GM21529 (cell line): Measurements from ENCODE around the gene RNF10.
"Not testable (repeated sequence)": the region's sequence is repeated elsewhere in the genome, so short reads cannot be mapped to it uniquely, and the experiment has no call there.

Experiments
- ATAC-seq: cut with Tn5 transposase; IDR thresholded peaks from one replicate; pipeline ENCODE4 v1.9.1; 2021; ENCODE audit not compliant: unreplicated experiment

The RNF10 gene

DNA sequence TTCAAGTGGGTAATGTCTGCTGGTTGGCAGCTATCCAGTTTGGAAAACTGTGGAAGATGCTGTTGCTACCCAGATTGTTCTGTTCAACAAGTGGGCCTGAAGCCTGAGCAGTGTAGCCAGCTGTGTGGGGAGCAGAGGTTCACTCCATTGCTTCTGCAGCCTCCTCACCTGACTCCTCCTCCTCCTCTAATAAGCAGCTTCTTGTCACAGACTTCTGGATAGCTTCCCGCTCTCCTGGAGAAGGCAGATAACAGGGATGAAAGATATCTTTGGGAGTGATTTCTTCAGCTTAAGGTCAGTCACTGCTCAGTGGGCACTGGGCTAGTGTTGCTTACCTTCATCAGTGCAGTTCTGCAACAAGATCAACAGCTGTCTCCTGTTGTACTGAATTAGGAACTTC is 45.0 kb downstream of the RNF10 start:
- ATAC-seq: no peak

DNA sequence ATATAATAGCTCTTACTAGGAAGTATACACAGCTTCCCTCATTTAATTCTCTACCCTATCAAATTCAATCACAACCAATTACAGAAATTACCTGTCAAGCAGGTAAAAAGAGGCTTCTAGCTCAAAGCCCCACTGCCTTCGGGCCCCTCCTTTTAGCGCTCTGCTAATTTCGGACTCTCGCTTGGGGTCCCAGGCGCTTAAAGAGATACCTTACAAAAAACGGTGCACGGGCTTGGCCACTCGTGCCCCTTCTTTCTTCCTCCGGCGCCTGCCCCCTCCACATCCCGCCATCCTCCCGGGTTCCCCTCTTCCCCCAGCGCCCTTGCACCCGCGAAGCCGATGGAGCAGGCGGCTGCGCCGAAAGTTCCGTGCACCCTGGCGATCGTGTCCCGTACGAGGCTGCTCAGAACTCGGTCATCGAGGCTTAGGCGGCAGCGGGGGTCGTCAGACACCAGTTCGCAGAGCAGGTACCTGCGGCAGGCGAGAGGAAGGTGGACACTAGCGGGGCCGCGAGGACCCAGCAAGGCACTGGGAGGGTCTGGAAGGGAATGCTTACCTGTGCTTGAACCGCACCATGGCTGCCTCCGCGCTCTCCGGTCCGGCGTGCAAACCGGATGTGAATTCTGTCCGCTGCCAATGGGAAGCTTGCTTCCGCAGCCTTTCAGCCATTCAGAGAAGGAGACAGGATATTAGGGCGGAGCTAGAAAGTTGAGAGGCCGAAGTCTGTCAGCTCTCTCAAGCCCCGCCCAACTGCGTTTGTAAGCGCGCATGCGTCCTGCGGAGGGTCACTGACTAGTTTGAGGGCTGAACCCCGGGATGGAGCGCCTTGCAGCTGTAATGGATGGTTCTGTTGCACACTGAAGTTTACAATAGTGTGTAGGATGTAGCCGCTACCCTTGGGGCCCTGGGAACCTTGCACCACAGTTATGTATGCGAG is 46.9 kb downstream of the RNF10 start, which contains the start of gene POP5:
Gene POP5 (minus strand): TSS at position 616 of the 937 bp plus-strand sequence. CDS start 40 bp downstream, at position 576.
- peak; percentile 93 for ATAC-seq

DNA sequence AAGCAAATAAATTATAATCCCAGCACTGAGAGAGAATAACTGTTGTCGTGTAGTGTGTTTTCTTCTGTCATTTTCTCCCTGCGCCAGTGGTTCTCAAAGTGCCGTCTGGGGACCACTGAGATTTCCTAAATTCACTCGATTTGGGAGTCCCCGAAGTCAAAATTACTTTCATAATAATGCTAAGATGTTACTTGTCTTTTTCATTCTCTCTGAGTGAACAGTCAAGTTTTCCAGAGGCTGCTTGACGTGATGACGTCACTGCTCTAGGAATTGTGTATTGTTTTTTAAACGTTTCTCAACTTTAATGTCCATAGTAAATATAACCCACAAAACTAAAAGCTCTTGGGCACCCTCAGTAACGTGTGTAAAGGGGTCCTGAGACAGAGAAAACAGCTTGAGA is 47.8 kb downstream of the RNF10 start:
- no peak for ATAC-seq

DNA sequence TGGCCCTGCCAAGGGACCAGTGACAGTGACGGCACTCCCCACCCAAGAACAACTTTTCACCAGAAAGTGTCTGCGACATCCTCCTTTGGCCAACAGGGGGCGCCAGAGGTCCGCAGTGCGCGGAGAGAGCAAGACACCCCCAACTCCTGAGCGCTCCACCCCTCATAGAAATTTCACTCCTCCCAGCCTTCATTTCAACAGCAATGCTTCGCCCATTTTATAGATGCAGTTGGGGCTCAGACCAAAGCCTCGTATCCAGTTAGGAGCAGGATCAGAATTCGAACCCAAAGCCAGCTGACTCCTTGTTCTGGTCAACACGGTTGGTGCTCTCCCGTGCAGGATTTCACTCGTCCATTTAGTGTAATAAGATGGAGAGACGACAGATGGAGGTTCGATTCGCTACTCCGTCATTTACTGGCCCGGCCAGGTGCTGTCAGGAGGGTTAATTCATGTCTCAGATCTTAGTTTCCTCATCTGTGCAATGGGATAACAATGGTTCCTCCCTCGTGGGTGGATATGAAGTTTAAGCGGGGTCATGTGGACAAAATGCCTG is 49.4 kb downstream of the RNF10 start:
- no peak for ATAC-seq

DNA sequence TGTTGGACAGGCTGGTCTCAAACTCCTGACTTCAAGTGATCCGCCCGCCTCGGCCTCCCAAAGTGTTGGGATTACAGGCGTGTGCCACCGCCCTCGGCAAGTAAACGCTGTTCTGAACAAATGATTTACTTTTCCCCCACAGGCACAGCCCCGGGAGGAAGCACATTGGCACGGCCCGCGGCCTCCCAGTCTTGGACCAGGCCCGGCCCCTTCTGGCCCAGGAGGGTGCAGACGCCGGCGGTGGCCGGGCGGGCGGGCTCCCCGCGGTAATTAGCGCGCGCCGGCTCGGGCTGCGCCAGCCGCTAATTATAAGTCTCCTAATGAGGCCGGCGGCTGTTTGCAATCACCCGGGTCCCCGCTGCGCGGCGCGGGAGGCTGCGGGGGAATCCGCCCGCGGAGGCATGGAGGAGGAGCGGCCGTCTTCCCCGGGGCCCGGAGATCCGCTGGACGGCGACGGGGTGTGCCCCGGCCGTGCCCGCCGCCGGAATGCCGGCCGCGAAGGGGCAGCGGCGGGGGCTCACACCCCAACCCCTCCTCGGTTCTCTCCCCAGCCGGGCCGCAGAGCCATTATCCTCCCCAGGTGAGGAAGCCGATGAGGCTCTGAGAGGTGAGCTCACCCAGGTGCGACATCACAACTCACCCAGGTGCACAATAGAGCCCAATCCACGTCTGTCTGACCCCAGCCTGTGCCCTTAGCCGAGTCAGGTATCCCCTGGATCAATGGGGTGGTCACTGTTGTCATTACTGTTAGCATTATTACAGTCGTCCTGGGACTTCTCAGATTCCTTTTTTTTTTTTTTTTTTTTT is 50.4 kb downstream of the RNF10 start:
- no peak for ATAC-seq

DNA sequence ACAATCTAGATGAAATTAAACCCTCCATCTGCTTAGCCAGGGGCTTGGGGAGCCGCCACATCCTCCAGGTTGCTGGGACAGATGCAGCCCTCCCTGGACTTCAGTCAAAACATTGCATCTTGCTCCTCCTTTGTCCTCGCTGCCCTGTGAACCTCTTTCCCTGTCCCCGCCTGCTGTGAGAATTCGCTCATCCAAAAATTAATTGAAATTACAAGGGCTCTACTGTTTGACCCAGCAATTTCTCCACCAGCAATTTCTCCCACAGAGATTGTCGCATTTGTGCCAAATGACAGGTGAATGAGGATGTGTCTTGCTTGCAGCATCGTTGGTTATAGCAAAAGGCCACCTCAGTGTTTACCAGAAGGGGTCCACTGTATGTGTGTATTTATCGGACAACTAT is 52.0 kb downstream of the RNF10 start:
- ATAC-seq: no peak

DNA sequence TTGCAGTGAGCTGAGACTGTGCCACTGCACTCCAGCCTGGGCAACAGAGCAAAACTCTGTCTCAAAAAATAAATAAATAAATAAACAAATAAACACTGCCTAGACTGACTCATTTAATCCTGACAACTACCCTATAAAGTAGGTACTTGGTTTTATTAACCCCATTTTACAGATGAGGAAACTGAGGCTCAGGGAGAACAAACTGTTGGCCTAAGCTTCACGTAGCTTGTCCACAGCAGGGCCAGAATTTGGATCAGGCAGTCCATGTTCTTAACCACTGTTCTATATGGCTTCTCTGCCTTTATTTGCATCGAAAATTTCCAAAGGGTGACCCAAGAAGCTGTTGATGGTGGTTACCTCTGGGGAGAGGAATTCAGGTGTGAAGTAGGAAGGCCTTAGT is 52.7 kb downstream of the RNF10 start:
- ATAC-seq: no peak

DNA sequence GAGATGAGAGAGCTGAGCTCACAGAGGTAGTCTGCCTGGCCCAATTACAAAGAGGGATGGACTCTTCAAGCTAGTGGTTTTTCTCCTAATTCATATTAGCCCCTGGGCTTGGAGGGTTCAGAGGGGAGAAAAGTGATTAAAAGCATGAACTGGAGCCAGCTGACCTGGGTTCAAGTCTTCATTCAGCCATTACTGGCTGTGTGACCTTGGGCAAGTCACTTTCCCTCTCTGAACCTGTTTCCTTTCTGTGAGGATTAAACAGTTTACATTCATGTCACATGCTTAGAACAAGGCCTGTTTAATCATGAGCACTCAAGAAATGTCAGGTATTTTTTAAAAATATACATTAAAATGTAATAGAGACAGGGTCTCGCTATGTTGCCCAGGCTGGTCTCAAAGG is 54.2 kb downstream of the RNF10 start:
- ATAC-seq: no peak

DNA sequence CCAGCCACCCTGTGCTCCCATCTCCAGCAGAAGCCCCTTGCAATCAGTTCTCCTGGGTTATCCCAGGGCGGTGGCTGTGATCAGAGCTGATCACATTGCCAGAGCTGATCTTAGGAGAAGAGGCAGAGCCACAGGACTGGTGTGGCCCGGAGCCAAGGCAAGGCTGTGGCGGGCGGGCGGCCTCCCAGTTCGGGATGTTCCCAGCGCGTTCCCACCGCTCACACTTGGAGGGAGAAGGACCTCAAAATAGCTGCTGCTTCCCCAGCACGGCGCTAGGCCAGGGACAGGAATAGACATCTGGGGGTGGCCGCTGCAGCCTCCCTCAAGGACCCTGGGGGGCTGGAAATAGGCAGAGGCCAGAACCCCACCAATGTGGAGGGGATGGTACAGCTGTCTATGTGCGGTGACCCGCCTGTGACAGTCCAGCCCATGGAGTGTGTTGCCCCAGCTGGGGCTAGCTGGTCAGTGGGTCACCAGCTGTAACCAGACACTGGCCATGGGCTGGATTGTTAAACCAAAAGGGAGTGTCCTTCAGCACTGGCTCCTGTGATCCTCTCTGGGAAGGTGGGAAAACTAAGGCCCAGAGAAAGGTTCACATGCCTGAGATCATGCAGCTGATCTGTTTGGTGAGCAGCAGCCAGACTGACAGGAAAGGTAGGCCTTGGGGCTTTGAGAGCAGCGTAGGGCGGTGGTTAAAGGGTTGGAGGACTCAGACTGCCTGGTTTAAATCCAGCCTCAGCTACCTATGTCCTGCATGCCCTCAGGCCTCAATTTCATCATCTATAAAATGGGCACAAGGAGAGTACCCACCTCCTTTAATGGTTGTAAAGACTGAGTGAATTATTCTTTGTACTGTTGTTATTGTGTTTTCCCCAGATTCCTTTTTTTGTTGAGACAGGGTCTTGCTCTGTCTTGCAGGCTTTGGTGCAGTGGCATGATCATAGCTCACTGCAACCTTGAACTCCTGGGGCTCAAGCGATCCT is 55.1 kb downstream of the RNF10 start:
- no peak for ATAC-seq

DNA sequence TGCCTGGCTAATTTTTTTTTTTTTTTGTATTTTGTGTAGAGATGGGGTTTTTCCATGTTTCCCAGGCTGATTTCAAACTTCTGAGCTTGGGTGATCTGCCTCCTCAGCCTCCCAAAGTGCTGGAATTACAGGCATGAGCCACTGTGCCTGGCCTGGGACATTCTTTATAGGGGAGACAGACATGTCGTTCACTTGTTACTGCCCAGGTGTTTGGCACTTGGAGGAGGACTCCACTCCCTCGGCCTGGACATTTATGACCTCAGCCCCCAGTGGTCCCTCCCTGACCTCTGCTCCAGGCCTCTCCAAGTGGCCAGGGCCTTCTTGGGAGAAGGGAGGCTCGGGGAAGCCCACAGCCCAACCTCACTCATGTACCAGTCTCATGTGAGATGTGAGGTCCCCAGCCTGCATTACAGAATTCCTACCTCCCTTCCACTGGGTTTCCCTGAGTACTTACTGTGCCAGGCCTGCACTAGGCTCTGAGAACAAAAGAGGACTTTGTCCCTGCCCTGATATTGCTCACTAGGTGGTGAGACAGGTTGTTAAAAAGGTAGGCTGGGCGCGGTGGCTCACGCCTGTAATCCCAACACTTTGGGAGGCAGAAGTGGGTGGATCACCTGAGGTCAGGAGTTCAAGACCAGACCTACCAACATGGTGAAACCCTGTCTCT is 56.7 kb downstream of the RNF10 start:
- no peak for ATAC-seq

DNA sequence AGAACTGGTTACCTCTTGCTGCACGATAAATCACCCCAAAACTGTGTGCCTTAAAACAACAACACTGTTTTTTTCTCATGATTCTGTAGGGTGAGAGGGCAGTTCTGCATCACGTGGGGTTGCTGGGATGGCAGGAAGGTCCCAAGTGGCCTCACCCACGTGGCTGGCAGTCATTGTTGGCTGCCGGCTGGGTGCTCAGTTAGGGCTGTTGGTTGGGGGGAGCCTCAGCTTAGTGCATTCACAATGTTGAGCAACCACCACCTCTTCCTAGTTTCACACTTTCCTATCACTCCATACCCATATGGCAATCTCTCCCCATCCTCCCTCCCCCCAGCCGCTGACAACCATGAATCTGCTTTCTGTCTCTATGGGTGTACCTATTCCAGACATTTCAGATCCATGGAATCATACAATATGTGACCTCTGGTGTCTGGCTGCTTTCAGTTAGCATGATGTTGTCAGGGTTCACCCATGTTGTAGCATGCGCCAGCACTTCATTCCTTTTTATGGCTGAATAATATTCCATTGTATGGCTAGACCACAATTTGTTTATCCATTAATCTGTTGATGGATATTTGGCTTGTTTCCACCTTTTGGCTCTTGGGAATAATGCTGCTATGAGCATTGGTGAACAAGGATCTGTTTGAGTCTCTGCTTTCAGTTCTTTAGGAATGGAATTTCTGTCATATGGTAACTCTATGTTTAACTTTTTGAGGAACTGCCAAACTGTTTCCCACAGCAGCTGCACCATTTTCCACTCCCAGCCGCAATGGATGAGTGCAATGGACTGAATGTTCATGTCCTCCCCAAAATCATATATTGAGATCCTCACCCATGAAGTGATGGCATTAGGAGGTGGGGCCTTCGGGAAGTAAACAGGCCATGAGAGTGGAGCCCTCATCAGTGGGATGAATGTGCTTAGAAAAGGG is 58.2 kb downstream of the RNF10 start:
- ATAC-seq: no peak

DNA sequence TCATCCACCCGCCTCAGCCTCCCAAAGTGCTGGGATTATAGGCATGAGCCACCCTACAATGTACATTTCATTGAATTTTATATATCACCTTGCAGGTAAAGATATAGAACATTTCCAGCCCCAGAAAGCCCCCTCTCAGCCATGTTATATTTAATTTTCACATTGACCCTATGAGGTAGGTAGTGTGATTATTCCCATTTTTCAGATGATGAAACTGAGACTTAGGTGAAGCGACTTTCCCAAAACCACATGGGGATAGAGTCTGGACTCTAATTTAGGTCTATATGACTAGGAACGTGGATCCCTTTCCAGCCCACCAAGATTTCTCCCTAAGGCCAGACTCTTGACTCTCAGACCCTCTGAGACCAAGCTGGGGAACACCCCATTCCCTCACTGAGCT is 62.7 kb downstream of the RNF10 start:
- ATAC-seq: no peak

DNA sequence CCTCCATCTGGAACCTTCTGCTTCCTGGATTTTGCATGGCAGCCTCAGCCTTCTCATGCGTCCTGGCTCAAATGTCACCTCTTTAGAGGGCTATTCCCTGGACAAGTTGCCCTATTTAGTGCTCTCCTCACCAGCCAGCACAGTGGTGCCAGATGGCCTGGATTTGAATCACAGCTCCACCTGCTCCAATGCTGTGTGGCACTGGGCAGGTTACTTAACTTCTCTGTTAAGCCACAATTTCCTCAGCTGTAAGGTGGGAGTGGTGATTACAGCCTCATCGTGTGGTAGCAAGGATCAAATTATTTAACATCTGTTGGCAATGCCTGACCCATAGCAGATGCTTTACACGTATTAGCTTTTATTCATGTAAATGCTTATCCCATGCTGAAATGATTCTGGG is 63.7 kb downstream of the RNF10 start:
- no peak for ATAC-seq

DNA sequence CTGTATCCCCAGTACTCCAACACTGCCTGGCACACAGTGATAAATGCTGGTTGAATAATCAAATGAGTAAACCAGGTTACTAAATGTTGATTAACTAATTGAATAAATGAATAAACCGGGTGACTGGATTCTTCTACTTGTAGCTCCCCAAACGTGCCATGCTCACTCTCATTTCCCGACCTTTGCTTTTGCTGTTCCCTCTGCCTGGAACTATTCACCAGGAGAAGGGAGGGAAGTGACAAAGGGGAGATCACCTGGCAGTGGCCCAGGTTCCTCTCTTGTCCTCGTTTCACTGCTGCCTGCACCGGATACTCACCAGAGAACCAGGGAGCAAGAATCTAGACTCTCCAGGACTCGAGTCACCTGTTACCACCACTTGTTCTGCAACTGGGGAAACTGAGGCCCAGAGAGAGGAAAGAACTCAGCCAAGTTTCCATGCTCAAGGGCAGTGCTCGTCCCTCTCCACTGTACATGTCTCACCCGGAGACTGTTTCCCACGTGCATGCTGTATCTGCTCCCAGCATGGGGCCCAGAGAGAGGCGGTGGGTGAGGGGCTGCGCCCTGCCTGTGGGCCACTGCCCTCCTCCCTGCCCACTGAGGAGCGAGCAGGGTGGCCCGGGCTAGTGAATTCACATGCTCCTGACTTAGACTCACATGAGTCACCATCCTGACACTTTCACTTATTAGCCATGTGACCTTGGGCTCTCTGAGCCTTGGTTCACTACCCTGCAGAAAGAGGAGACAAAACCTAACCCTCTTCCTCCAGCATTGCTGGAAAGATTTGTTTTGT is 64.7 kb downstream of the RNF10 start:
- no peak for ATAC-seq

DNA sequence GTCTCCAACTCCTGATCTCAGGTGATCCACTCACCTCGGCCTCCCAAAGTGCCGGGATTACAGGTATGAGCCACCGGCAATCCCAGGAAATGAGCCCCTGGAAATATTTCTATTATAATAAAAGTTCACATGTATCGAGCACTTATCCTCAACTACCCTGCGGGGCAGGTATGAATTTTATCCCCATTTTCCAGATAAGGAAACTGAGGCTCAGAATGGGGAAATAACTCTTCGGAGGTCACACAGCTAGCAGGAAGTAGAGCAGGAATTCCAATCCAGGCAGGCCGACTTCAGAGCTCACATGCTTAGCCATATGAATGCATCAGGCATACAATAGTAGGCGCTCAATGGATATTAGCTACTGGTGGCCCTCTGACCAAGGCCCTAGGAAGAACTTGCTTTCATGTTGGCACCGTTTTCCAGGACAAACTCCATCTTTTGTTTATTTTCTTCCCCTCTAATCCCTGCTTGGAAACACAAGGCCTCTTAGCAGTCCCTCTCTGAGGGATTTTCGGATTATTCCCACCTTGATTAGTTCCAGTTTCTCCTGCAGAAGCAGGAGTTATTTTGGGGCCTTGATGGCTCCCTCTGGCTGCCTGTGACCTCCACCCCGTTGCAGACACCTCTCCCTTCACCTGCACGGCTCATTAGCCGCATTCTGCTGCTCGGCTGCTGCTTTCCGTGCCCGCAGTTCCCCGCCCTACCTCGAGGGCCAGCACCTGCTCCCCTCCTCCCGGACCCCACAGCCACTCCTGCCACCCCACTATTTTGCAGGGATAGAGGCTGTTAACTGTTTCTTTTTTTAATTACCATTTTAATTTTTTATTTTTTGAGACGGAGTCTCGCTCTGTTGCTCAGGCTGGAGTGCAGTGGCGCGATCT is 65.8 kb downstream of the RNF10 start:
- no peak for ATAC-seq

DNA sequence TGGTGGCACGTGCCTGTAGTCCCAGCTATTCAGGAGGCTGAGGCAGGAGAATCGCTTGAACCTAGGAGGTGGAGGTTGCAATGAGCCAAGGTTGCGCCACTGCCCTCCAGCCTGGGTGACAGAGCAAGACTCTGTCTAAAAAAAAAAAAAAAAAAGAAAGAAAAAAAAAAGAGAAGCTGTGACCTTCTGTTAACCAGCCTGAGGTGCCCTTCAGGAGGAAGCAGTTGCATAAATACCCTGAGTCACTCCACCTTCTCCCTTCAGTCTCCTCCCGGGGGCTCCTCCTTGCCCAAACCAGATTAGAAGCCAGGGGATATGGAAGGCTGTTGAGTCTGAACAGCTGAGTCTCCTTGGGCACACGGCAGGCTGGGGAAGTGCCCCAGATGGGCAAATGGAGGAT is 68.3 kb downstream of the RNF10 start:
- not testable (repeated sequence) for ATAC-seq

DNA sequence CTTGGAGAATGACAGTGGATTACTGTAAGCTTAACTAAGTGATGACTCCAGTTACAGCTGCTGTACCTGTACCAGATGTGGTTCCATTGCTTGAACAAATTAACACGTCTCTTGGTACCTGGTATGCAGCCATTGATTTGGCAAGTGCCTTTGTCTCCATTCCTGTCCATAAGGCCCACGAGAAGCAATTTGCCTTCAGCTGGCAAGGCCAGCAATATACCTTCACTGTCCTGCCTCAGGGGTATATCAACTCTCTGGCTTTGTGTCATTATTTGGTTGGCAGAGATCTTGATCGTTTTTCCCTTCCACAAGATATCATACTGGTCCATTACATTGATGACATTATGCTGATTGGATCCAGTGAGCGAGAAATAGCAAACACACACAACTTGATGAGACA is 76.4 kb downstream of the RNF10 start:
- ATAC-seq: no peak
